Adrenal gland (tissue), 12 donors: ENCODE measurements around the gene BCAR3. TPM values are rescaled to one million over a fixed set of nuclear protein-coding genes. Genes with fewer than 3 reads are reported as not detected.

Source experiments
- DNase-seq, 7 donors: peaks; one replicate each; pipeline ENCODE4 v3.0.0-alpha.2; 2019 to 2020
- H3K27ac ChIP-seq, 5 donors: fragments of 200-600 bp; sonication (generic) in 4 of 5; 1 replicate in 3 of 5; 2 replicates in 2 of 5; pipeline versions ENCODE4 v1.5.1 to v1.8.0; 2016 to 2020; ENCODE audit warnings: mild to moderate bottlenecking in 1 of 5
- H3K27me3 ChIP-seq: fragments of 200-600 bp; 2 replicates; pipeline ENCODE4 v1.8.0; 2021
- H3K36me3 ChIP-seq, 2 donors: fragments of 200-600 bp; replicated peaks in 1 of 2; 1 replicate in 1 of 2; 2 replicates in 1 of 2; pipeline versions ENCODE4 v1.5.1 to v1.8.0; 2018 to 2022
- H3K4me1 ChIP-seq, 2 donors: fragments of 200-600 bp; replicated peaks in 1 of 2; 1 replicate in 1 of 2; 2 replicates in 1 of 2; pipeline versions ENCODE4 v1.5.1 to v1.8.0; 2018 to 2021
- H3K4me3 ChIP-seq, 4 donors: fragments of 200-600 bp; sonication (generic) in 3 of 4; one replicate each; pipeline ENCODE4 v1.5.1; 2016 to 2018
- H3K9me3 ChIP-seq, 3 donors: fragments of 200-600 bp; sonication (generic) in 1 of 3; replicated peaks in 1 of 3; 1 replicate in 2 of 3; 2 replicates in 1 of 3; pipeline versions ENCODE4 v1.5.1 to v1.8.0; 2016 to 2021
- CTCF ChIP-seq, 6 experiments: fragments of 450-650 bp in 4 of 6; fragments of 200-600 bp in 2 of 6; sonication (generic) in 1 of 6; IDR thresholded peaks; 1 replicate in 5 of 6; 2 replicates in 1 of 6; pipeline versions ENCODE4 v1.5.1 to v1.8.0; 2016 to 2021; ENCODE audit warnings: antibody characterized with exemption in 6 of 6, mild to moderate bottlenecking in 2 of 6, moderate library complexity in 1 of 6
- POLR2A ChIP-seq, 2 donors: fragments of 450-650 bp; IDR thresholded peaks; one replicate each; pipeline ENCODE4 v1.6.1; 2017; ENCODE audit warnings: antibody characterized with exemption in 2 of 2, mild to moderate bottlenecking in 2 of 2, moderate library complexity in 1 of 2
- WGBS, 4 donors: extraction: QIAGEN DNeasy Blood & Tissue Kit in 2 of 4; methylation state at CpG; one replicate each; pipeline versions ENCODE4 v1.1.5 to v1.1.7; 2013 to 2017; 5-methylcytosine and 5-hydroxymethylcytosine counted together
- intact Hi-C, 2 donors: fragments of 100-400 bp; cut with DNase I; formaldehyde crosslinking; loops; one replicate each; pipeline versions ENCODE4 v1.14.1 to v1.15.0; 2022 to 2023
- polyA plus RNA-seq, 3 donors: library from polyadenylated mRNA; stranded (reverse); fragments of 200-250 nt in 2 of 3; fragments of 350-450 nt in 1 of 3; fragmentation: Illumina TruSeq in 1 of 3; extraction: RNeasy Lipid Tissue Mini Kit (QIAGEN cat#74804) in 1 of 3; gene quantifications; one replicate each; pipeline ENCODE4 v1.2.3, GENCODE V29; 2013 to 2014
- total RNA-seq, 9 donors: library from RNA; depleted of rRNA in 4 of 9; stranded (reverse); fragments of >200 nt in 4 of 9; fragments of 120-200 nt in 1 of 9; fragmentation: NEBNext Ultra II Directional in 1 of 9; extraction: Animal tissue kit (Norgen Biotek cat#: 25700) in 1 of 9; gene quantifications; one replicate each; pipeline versions ENCODE4 v1.1.0 to v1.2.4, GENCODE V29; 2013 to 2023
- donor health status: healthy with polysubstance abuse.
- donor health status: Bipolar disorder and iron deficiency.
- donor health status: DM: yes; HTN: yes; CAD: no.
- donor health status: DM: no; HTN: no; CAD: no.
- donor health status: DM: no; HTN: no; CAD: no.
- donor health status: DM: yes; HTN: yes; CAD: no.

BCAR3 gene
- total and polyA plus RNA-seq, 12 donors, result 6.5 to 31.6 (median 23.9) TPM

- H3K36me3 ChIP-seq, result no peaks in the 10 kb centered on the region
- TF ChIP-seq CTCF (IDR thresholded peaks at IDR 0.05), result no peak
- no peak for TF ChIP-seq POLR2A (IDR thresholded peaks at IDR 0.05)
- peaks cover 0 to 42% of the 10 kb centered on the region in 2 donors for H3K4me1 ChIP-seq
- H3K4me3 ChIP-seq, result no peak overlapping the region
- no peaks in the 10 kb centered on the region for H3K9me3 ChIP-seq
- 58 to 84% (median 72%) methylated on average over 13 to 15 of the region's 15 CpGs for WGBS, 4 donors
- intact Hi-C loops, result no loop called here
- DNase-seq, result peak in 2 of 7 donors; percentile 13 to 67
- peak overlapping the region in 2 of 5 donors; percentile 19 to 57 for H3K27ac ChIP-seq
- H3K27me3 ChIP-seq, result no peaks in the 10 kb centered on the region
Measured at GRCh38 chr1:93608187-93609109, 73.2 kb downstream of the BCAR3 start.

GRCh38 chr1:93607814-93608186 is 73.8 kb downstream of the BCAR3 start:
- Histone ChIP-seq H3K9me3 (no peaks in the 10 kb centered on the region), H3K4me1 (peaks cover 0 to 40% of the 10 kb centered on the region in 2 donors), H3K27me3 (no peaks in the 10 kb centered on the region), H3K36me3 (no peaks in the 10 kb centered on the region), H3K27ac (peak overlapping the region in 2 of 5 donors; percentile 19 to 57), H3K4me3 (no peak overlapping the region)
- TF ChIP-seq POLR2A (IDR thresholded peaks at IDR 0.05) (no peak), CTCF (IDR thresholded peaks at IDR 0.05) (no peak)
- peak in 2 of 7 donors; percentile 19 to 48 for DNase-seq
- WGBS, 4 donors, result 69 to 80% (median 76%) methylated on average over 5 of the region's 5 CpGs
- intact Hi-C loops, result no loop called here

GRCh38 chr1:93605812-93606512 is 75.7 kb downstream of the BCAR3 start:
- peak; percentile 58 to 79 (median 69) for DNase-seq
- intact Hi-C loops, result no loop called here
- Histone ChIP-seq H3K4me3 (no peak overlapping the region), H3K4me1 (peaks cover 0 to 41% of the 10 kb centered on the region in 2 donors), H3K36me3 (no peaks in the 10 kb centered on the region), H3K27me3 (no peaks in the 10 kb centered on the region), H3K27ac (peak overlapping the region in 3 of 5 donors; percentile 54 to 77 (median 55)), H3K9me3 (no peaks in the 10 kb centered on the region)
- TF ChIP-seq CTCF (IDR thresholded peaks at IDR 0.05) (no peak), POLR2A (IDR thresholded peaks at IDR 0.05) (peak in 1 of 2 donors; percentile 49)
- 50 to 56% (median 53%) methylated on average over 4 of the region's 4 CpGs for WGBS, 4 donors

- peaks cover 5 to 49% of the 10 kb centered on the region in 2 donors for H3K4me1 ChIP-seq
- H3K4me3 ChIP-seq, result no peak overlapping the region
- WGBS, 4 donors, result 68 to 77% (median 76%) methylated on average over 10 of the region's 10 CpGs
- intact Hi-C loops, result no loop called here
- no peaks in the 10 kb centered on the region for H3K9me3 ChIP-seq
- DNase-seq, result peak in 2 of 7 donors; percentile 15 to 40
- no peaks in the 10 kb centered on the region for H3K27me3 ChIP-seq
- H3K36me3 ChIP-seq, result no peaks in the 10 kb centered on the region
- TF ChIP-seq CTCF (IDR thresholded peaks at IDR 0.05) (no peak), POLR2A (IDR thresholded peaks at IDR 0.05) (no peak)
- H3K27ac ChIP-seq, result peak overlapping the region in 3 of 5 donors; percentile 54 to 77 (median 55)
Measured at GRCh38 chr1:93605026-93605568, 76.5 kb downstream of the BCAR3 start.
